Stimulated activated CD8-positive, alpha-beta memory T cell treated with anti-CD3 and anti-CD28 coated beads, Interleukin-7, amount 100 ng/mL, for 1 hour (primary cell): Measurements from ENCODE around the gene KHDRBS2.

ENCODE experiments used
- DNase-seq, 2 donors: peaks; one replicate each; pipeline ENCODE4 v3.0.0-alpha.2; 2020; ENCODE audit warnings: low read depth in 2 of 2

The KHDRBS2 gene

DNA sequence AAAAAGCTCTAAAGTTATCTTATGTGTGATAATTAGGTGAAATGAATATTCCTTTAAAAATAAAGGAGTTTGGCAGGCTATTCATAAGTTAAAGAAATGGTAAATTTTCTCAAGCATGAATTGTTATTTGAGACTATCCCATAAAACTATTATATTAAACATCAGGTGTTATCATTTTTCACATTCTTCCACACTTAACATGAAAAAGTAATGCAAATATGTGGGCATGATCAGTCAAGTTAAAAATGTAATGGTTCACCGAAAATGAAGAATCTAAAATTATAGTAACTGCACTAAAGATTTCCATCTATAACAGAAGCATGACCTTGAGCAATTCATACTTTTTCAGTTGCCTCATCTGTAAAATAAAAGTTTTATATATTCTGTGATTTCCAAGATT, 110.8 kb downstream of the KHDRBS2 start:
- DNase-seq = no peak

DNA sequence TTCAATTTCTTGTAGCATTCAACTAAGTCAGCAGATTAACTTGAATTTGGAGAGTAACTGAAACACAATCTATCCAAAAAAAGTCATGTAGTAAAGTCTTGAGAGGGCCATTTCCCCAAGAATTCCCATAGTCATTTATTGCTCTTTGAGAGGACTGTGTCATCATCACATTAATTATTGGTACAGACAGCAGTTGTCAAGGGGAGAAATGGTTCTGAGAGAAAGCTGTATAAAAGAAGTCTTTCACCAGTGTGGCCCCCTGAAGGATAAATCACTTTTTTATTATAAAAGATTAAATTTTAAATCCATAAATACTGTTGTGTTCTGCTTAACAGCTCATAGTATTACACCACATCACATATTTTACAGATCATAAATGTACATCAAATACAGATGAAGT, 111.5 kb downstream of the KHDRBS2 start:
- no peak for DNase-seq

DNA sequence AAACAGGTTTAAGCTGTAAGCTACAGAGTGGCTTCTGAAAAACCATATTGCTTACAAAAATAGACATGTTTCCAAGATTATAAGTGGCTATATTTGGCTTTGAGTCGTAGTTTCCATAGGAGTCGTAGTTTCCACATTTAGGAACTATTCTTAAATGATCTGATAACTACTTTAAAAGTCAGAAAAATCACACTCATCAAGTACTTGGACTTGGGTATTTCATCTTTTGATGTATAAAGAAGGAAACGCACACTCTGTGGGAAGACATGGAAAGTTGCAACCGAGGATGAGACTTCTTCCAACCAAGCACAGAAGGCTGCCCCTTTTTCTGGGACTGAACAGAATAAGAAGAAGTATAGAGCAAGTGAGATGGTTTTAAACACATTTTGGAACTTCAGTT, 118.3 kb downstream of the KHDRBS2 start:
- DNase-seq = no peak

DNA sequence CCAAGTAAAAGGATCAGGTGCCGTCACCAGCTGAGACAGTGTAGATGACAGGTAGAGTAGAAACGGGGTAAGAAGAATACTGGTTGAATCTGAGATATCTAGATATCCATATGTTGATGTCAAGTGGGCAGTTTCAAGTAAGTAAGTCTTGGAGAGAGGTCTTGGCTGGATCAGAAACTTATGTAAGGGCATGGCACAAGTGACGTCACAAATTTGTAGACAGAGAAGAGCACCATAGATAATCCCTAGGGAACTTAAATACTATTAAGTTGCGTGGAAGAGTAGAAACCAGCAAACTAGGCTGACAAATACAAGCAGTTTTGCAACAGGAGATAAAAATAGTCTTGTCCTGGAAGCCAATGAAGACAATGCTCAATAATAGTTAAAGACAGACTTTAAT, 123.2 kb downstream of the KHDRBS2 start:
- no peak for DNase-seq

DNA sequence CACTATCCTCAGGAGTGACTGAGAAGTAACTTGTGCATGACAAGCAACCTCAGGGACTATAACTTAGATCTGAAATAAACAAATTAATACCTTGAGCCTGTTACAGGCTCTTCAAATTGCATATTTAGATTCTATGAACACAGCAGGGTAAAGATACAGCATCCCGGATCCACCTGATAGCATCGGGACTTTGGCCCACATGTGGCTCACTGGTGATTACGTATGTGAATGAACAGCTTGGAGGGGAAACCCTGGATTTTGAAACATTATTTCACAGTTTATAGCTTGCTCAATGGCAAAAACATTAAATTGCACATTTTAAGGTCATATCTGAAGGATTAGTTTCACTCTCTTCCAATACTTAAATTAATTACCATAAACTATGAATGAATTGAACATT, 133.2 kb downstream of the KHDRBS2 start:
- no peak for DNase-seq

DNA sequence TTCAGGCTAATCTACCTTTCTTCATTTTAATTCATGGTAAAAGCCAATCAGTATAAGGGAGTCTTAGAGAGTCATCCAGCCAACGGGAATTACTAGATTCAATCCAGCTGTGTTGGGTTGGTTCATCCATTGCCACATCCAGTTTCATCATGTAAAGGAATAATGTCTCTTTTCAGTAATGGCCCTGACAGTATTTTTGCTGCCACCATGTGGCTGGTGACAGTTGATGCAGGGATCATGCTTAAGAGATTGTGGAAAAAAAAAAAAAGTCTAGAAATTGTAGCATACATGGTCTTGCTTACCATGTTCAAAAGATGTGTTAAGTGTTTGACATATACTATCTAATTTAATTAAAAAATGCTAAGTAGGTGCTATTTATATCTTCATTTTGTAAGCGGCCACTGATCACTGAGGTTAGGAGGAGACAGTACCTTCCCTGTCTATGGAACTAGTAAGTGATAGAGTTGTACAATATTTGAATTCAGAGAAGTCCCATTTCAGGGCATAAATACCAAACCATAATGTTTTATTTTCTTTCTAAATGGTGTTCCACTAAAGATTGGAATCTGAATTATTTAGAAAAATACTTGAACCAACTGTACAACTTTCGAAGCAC, 135.9 kb downstream of the KHDRBS2 start:
- DNase-seq = no peak

DNA sequence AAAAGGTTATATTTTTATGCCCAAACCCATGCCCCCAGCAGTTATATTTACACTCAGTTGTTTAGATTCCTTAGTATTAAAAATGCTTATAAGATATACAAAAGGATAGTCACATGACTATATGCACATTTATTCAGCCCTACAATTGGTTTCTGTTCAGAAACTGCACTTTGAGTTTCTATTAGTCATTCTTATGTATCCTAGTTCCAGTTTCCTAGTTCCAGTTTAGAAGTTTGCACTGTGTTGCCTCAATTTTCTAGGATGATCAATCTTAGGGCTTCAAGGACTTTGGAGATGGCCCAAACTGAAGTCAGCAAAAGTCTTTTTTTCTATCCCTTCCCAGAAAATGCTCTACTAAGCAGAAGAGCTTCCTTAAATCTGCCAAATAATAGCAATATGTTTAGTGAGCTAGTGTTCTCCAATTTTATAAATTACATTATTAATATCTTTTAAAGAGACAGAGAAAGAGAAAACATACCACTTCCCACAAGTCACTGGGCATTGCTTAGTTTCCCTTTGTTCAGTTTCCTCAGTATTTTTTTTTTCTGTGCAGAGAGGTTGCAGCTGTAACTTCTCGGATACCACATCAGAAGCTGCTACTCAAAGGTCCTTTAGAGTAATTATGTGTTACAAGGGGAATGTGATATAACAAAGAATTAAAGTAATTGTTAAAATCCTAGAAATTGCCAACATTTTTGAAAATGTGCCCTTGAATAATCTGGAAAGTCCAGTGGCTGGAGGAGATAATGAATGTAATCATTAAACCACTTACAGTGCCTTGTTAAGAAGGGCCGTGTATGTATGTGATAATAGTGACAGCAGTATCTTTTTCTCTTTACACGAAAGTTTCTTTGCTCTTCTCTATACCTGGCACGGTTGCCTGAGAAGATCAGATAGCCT, 138.8 kb downstream of the KHDRBS2 start:
- no peak for DNase-seq

DNA sequence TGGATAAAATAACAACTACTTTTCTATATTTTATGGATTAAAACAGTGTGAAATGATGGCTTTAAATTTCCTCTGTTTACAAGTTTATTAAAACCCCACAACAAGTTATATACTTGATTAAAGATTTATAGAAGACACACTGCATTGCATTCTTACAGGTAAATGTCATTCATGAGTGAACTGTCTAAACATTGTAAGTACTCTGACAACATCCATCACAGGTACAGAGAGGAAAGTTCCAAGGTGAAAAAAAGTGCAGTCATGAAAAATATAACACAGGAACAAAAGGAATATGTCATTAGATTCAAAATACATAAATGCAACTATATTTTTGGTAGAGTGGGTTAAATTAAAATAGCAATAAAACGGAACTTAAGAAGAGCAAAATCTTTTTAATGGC, 156.9 kb downstream of the KHDRBS2 start:
- no peak for DNase-seq

DNA sequence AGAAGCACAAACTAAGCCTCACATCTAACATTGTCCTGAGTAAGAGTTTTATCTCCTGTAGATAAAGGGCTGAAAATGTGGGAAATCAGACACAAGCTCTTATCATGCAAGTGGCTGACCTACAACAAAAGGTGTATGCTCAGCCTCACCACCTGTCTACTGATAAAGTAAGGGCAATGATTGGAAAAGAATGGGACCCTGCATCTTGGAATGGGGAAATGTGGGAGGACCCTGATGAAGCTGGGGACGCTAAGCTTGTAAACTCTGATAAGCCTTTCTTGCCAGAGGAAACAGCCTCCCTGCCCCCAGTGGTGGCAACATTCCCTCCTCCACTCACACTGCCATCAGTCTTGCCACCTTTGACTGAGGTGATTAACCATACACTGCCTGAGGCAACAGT, 166.6 kb downstream of the KHDRBS2 start:
- no peak for DNase-seq

DNA sequence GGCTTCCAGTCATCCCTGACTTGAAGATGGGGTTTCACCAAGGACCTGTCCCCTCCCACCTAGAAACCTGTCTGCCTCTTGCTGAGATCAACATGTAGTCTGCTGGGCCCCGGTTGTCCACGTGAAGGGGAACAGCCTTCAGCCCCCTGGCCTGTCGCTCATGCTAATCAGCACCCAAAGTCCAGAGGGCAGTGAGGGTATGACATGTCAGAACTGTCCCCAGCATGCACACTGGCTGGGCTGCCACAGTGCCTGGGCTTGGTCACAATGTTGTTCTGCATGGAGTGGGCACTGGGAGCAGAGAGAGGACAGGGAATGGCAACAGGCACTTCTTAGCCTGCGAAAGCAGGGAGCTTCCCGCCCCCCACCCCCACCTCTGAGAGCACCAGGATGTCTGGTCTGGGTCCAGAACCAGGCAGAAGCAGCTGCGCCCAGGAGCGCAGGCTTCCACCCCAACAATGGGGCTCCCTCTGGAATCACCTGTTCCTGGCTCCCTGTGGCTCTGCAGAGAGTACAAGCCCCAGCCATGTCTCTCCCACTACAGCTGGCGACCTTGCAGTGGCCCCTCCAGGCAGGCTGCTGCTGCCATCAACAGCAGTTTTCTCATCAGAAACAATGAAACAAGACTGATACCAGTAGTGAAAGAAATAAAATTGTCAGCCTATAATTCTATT, 182.7 kb downstream of the KHDRBS2 start:
- DNase-seq = no peak

DNA sequence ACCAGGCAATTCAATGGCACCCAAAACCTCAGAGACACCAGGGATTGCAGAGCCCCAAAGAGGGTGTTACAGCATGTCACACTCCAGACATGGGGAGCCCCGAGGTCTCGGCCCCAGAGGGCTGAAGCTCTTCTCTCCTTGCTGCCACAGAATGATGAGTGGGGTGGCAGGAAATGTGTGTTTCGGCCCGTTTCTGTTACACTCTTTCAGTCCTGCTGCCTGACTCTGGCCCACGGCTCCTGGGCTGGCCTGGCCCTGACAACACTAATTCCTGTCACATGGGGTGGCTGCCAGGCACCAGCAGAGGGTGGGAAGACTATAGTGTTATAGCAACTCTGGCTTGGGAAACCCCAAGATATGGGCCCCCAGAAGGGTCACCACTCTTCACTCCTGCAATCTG, 183.6 kb downstream of the KHDRBS2 start:
- no peak for DNase-seq

DNA sequence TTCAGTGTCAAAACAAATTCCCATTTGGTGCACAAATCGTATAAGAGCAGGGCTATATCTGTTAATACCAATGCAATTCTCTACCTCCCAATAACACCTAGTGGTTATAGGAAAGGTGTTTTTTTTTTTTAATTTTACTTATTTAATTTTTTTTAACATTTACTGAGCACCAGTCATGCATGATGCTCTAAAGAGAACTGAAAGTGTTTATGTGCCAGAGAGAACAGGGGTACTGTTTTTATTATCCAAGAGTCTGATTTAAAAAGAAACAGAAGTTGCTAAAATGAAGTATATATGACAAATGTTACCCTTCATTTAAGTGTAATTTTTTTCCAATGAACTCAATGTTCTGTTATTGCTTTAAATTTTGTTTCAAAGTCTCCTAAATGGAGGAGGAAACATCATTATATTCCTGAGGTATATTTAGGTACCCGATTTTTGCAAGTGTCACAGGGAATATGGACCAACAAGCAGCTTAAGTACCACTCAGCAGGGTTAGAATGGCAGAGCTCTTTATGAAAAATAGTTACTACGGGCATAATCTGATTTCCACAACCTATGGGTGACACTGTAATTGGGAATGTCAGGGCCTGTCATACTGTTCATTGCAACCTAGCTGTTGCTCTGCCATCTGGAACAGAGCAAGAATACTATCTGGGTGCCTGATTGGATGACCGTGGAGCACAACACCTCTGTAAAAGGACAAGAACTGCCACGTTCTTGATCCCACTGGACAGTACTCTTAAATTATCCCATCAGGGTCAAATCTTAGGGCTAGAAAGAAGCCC, 195.4 kb downstream of the KHDRBS2 start:
- no peak for DNase-seq

DNA sequence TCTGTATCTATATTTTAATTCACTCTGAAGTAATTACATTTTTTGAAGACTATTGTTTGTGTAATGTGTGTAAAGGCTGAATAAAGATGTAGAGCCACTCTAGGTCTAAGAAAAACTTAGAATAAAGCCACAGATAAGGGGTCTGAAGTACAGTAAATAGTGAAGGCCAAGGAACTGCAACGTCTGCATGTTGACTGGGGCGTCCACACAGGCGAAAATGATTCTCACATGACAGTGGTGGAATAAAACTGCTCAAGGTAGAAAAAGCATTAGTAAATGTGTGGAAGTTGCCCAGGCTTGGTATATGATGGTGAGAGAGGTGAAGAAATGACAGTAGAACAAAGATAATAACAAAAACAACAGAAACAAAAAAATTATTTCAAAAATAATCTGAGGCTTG, 196.2 kb downstream of the KHDRBS2 start:
- DNase-seq = no peak

DNA sequence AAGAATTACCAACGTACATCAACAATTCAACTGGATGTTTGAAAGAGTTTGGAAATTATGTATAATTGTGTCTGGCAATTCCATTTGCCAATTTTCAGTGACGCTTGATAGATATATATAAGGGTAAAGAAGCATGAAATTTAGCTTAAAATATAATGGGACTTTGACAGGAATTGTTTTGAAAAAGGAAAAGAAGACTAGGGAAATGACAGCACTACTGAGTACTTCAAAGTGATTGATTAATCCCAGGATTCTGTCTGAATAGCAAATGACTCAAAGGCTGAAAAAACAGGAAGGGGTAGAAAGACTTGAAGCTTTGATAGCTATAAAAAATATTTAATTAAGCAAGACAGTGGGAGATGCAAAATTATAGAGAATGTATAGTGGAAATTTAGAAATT, 200.0 kb downstream of the KHDRBS2 start:
- no peak for DNase-seq

DNA sequence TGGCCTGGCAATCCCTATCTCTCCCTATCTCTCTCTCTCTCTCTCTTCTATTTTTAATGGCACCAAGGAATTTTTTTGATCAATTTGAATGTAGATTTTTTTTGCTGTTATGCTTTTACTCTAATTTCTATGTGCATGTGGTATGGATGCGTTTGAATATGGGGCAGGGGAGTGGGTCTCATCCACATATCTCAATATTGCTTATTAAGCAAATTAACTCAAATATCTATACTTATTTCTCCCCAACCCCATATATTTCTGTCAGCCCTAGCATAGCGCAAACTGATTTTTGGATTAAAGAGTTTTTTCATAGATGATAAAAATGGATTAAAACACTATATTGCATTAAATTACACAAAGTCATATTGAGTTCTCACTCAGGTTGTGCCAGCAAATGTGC, 210.2 kb downstream of the KHDRBS2 start:
- DNase-seq = no peak

DNA sequence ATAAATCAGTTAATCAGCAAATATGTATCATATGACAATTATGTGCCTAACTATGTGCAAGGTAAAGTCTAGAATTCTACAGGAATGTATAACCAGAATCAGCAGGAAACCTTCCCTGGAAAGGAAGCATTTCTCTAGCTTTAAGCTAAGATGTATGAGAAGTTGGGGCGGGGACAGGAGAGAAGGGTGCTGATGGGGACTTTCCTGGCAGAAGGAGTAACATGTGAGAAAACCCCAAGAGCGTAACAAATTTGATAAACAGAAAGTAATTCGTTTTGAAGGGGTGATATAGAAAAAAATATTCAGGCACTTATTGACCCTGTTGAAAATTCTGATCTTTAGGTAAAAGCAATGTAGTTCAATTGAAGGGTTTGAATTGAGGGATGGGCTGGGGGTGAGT, 226.1 kb downstream of the KHDRBS2 start:
- DNase-seq = no peak

DNA sequence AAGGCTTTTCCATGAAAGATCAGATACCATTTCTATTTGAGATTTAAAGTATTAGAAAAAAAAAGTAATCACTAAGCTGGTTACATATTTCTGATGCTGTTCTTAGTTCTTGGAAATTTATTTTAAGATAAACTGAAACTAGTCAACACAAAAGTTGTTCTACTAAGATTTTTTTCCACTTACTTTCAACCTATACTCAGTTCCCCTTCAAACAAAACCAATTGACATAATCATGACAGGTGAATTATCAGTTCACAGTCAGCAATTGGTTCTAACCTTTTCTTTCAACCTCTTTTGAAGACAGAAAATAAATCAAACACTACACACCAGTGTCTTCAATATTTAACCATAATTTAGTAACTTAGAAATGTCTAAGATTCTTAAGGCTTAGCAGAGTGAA, 228.7 kb downstream of the KHDRBS2 start:
- no peak for DNase-seq

DNA sequence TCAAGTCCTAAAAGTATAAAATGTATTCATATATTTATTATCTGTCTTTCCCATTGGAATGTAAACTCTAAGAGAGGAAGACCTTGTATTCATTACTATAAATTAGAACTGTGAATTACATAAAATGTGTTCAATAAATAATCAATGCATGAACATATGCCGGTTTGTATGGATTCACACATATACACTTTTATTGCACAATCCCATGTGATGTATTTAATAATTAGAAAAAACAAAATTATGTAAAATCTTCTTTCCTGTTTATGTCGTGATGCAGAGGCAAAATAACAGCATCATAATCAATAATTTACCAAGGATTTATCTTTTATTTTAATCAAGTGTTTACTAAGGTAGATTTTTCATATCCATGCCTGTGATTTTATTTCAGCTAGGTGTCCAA, 240.5 kb downstream of the KHDRBS2 start:
- no peak for DNase-seq

DNA sequence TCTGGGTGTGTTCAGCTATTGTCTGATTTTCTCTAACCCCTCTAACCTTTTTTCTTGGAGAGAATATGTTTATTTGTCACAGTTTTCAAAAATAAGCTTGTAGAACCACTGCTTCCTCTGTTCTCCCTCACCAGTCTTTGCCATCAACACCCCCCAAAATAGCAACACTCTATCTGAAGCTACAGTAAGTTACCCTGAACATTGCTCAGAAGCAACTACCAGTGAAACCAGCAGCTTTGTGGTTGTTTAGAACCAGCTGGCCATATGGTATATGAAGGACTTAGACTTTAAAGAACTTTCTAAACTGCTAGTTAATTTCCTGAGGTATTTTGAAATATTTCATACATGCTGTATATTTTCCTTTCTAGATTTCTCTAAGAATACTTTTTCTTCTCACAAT, 242.9 kb downstream of the KHDRBS2 start:
- no peak for DNase-seq

DNA sequence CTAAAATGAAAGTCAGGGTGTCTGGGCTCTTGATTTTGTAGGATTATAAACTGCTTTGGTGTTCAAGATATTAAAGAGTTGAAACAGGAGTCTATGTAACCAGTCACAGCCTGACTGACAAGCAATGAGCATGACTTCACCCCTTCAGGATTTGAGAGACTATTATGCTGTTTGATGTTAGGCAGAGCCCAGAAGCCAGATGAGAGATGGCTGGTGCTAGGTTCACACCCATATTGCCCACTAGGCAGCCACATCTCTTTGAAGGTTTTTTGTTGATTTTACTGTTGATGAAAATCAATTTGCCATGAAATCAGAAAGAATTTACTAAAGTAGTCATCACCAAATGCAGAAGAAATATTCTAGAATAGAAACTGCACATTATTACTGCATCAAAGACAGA, 243.6 kb downstream of the KHDRBS2 start:
- DNase-seq = no peak

DNA sequence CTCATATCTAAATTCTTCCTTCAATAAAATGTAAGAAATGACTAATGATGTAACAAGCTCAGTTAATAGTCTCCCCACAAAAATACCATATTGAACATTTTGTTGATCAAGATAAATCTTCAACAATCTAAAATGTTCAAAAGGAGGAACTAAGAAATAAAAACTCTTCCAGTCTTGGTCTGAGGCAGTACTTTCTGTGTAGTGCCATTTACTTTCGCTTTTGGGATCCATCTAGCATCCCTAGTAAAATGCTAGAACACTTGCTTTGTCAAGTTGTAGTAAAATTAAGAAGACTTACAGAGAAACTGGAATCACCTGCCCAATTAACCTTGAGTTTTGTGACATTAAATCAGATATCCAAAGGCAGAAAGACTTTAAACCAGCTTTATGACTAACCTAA, 246.4 kb downstream of the KHDRBS2 start:
- DNase-seq = no peak

DNA sequence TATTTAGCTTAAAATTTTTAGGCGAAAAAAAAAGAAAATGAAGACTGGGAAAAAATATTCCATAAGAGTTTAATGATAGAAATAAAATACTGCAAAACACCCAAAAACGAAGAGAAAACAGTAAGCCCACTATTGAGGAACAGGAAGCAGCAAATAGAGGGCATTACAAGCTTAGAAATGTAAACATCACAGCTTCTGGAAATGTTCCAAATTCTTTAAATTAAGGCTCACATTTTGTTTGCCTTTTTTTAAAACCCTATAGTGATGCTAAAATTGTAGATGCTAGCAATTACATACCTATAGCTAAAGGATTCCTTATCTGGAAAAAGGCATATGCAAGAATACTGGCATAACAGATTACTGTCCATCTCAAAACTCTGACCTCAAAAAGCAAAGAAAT, 248.6 kb downstream of the KHDRBS2 start:
- DNase-seq = no peak
